Astrocyte (in vitro differentiated cells and primary cell): Measurements from ENCODE around the gene PSEN1. TPM values are rescaled to one million over a fixed set of nuclear protein-coding genes. Genes with fewer than 3 reads are reported as not detected.

Experiments
- DNase-seq: peaks from one replicate; pipeline ENCODE4 v3.0.0-alpha.2; 2010; ENCODE audit warnings: low read depth
- FAIRE-seq: peaks from 2 replicates; lab custom pipeline; 2011; peaks lifted over from hg19 to GRCh38; lab: Jason Lieb, UNC
- H2AFZ ChIP-seq: 2 replicates; pipeline ENCODE4 v1.6.0; 2012; ENCODE audit warnings: low read depth, low read length, inconsistent platforms
- H3K27ac ChIP-seq: 2 replicates; pipeline ENCODE4 v1.5.1; 2011; ENCODE audit warnings: low read depth, low read length, inconsistent platforms
- H3K27me3 ChIP-seq: 2 replicates; pipeline ENCODE4 v1.6.0; 2011; ENCODE audit warnings: low read length, inconsistent platforms; ENCODE audit not compliant: insufficient read depth
- H3K36me3 ChIP-seq: 2 replicates; pipeline ENCODE4 v1.5.1; 2011; ENCODE audit warnings: low read length, inconsistent platforms; ENCODE audit not compliant: insufficient read depth
- H3K4me1 ChIP-seq: 2 replicates; pipeline ENCODE4 v1.5.1; 2011; ENCODE audit warnings: low read length, inconsistent platforms; ENCODE audit not compliant: insufficient read depth
- H3K4me2 ChIP-seq: 2 replicates; pipeline ENCODE4 v1.6.0; 2012; ENCODE audit warnings: low read length, inconsistent platforms
- H3K4me3 ChIP-seq: 2 replicates; pipeline ENCODE4 v1.5.1; 2011; ENCODE audit warnings: low read depth, mild to moderate bottlenecking, low read length, inconsistent platforms; ENCODE audit not compliant: insufficient read depth
- H3K79me2 ChIP-seq: 2 replicates; pipeline ENCODE4 v1.6.0; 2012; ENCODE audit warnings: mild to moderate bottlenecking, low read length, inconsistent platforms; ENCODE audit not compliant: insufficient read depth
- H3K9ac ChIP-seq: 2 replicates; pipeline ENCODE4 v1.6.0; 2012; ENCODE audit warnings: mild to moderate bottlenecking, low read length, inconsistent platforms
- H3K9me3 ChIP-seq: 2 replicates; pipeline ENCODE4 v1.5.1; 2012; ENCODE audit warnings: low read depth, mild to moderate bottlenecking, low read length, inconsistent platforms; ENCODE audit not compliant: insufficient read depth
- H4K20me1 ChIP-seq: 2 replicates; pipeline ENCODE4 v1.6.0; 2012; ENCODE audit warnings: low read length, inconsistent platforms; ENCODE audit not compliant: insufficient read depth
- H3K27ac Mint-ChIP-seq: one replicate; pipeline ENCODE4 v1.8.0; 2021; ENCODE audit warnings: mild to moderate bottlenecking, mixed read lengths; ENCODE audit not compliant: unreplicated experiment
- H3K27me3 Mint-ChIP-seq: one replicate; pipeline ENCODE4 v1.8.0; 2021; ENCODE audit warnings: low read depth, mixed read lengths; ENCODE audit not compliant: unreplicated experiment
- H3K36me3 Mint-ChIP-seq: one replicate; pipeline ENCODE4 v1.8.0; 2021; ENCODE audit warnings: low read depth, mixed read lengths; ENCODE audit not compliant: unreplicated experiment
- H3K4me1 Mint-ChIP-seq: one replicate; pipeline ENCODE4 v1.8.0; 2021; ENCODE audit warnings: low read depth, mixed read lengths; ENCODE audit not compliant: unreplicated experiment
- H3K4me3 Mint-ChIP-seq: one replicate; pipeline ENCODE4 v1.8.0; 2021; ENCODE audit warnings: mild to moderate bottlenecking, moderate library complexity, mixed read lengths; ENCODE audit not compliant: unreplicated experiment
- H3K9me3 Mint-ChIP-seq: one replicate; pipeline ENCODE4 v1.8.0; 2021; ENCODE audit warnings: mild to moderate bottlenecking, mixed read lengths; ENCODE audit not compliant: unreplicated experiment
- CTCF ChIP-seq: IDR thresholded peaks from 2 replicates; pipeline ENCODE4 v1.5.1; 2011; ENCODE audit warnings: low read depth, mild to moderate bottlenecking, inconsistent platforms, low read length, moderate library complexity; ENCODE audit not compliant: insufficient read depth
- EZH2 ChIP-seq: IDR thresholded peaks from 2 replicates; pipeline ENCODE4 v1.6.1; 2012; ENCODE audit warnings: mild to moderate bottlenecking, low read length, inconsistent platforms; ENCODE audit not compliant: insufficient read depth
- total RNA-seq: library from RNA; stranded (reverse); gene quantifications from 2 replicates; pipeline ENCODE4 v1.2.1, GENCODE V29; 2021

The PSEN1 gene
- total RNA-seq, 1 donor from 2014 or later: 89.5 TPM

- Histone ChIP-seq H3K79me2 (no peaks in the 10 kb centered on the region), H3K4me1 (peaks cover 26% of the 10 kb centered on the region), H3K9ac (no peak overlapping the region), H2AFZ (no peak overlapping the region), H3K4me2 (no peak overlapping the region), H4K20me1 (peaks cover 10% of the 10 kb centered on the region), H3K4me3 (no peak overlapping the region), H3K27me3 (peaks cover 33% of the 10 kb centered on the region), H3K9me3 (peaks cover 3% of the 10 kb centered on the region), H3K36me3 (no peaks in the 10 kb centered on the region), H3K27ac (no peak overlapping the region)
- H3K4me3 Mint-ChIP-seq: peak overlapping the region; percentile 66
- peak overlapping the region; percentile 47 for H3K27ac Mint-ChIP-seq
- DNase-seq (no peak), FAIRE-seq (no peak)
- TF ChIP-seq CTCF: no peak
- TF ChIP-seq EZH2: no peak
- H3K27me3 Mint-ChIP-seq: peaks cover 17% of the 10 kb centered on the region
- peaks cover 8% of the 10 kb centered on the region for H3K36me3 Mint-ChIP-seq
- no peaks in the 10 kb centered on the region for H3K9me3 Mint-ChIP-seq
- peaks cover 29% of the 10 kb centered on the region for H3K4me1 Mint-ChIP-seq
Measured at GRCh38 chr14:73241481-73242165, 105.3 kb downstream of the PSEN1 start.

- Mint-ChIP-seq H3K4me3 (no peak overlapping the region), H3K4me1 (peaks cover 32% of the 10 kb centered on the region), H3K27me3 (peaks cover 11% of the 10 kb centered on the region), H3K36me3 (peaks cover 8% of the 10 kb centered on the region), H3K9me3 (no peaks in the 10 kb centered on the region), H3K27ac (no peak overlapping the region)
- FAIRE-seq (no peak), DNase-seq (no peak)
- H3K9ac ChIP-seq: no peak overlapping the region
- no peak overlapping the region for H3K4me3 ChIP-seq
- peaks cover 27% of the 10 kb centered on the region for H3K27me3 ChIP-seq
- TF ChIP-seq CTCF (no peak), EZH2 (no peak)
- peaks cover 6% of the 10 kb centered on the region for H4K20me1 ChIP-seq
- H3K4me2 ChIP-seq: no peak overlapping the region
- H3K36me3 ChIP-seq: no peaks in the 10 kb centered on the region
- H2AFZ ChIP-seq: no peak overlapping the region
- no peaks in the 10 kb centered on the region for H3K79me2 ChIP-seq
- peaks cover 3% of the 10 kb centered on the region for H3K9me3 ChIP-seq
- no peak overlapping the region for H3K27ac ChIP-seq
- H3K4me1 ChIP-seq: peaks cover 26% of the 10 kb centered on the region
Measured at GRCh38 chr14:73242357-73242901, 106.1 kb downstream of the PSEN1 start.

- Histone ChIP-seq H3K27ac (no peak overlapping the region), H3K4me2 (no peak overlapping the region), H3K4me1 (peaks cover 21% of the 10 kb centered on the region), H3K79me2 (no peaks in the 10 kb centered on the region), H2AFZ (no peak overlapping the region), H3K27me3 (peaks cover 27% of the 10 kb centered on the region), H3K9ac (no peak overlapping the region), H3K4me3 (no peak overlapping the region), H3K36me3 (no peaks in the 10 kb centered on the region), H3K9me3 (peaks cover 3% of the 10 kb centered on the region), H4K20me1 (peaks cover 6% of the 10 kb centered on the region)
- no peak for FAIRE-seq
- Mint-ChIP-seq H3K27ac (no peak overlapping the region), H3K4me3 (no peak overlapping the region), H3K4me1 (peaks cover 32% of the 10 kb centered on the region), H3K9me3 (no peaks in the 10 kb centered on the region), H3K36me3 (peaks cover 8% of the 10 kb centered on the region), H3K27me3 (peaks cover 11% of the 10 kb centered on the region)
- TF ChIP-seq EZH2: no peak
- no peak for DNase-seq
Measured at GRCh38 chr14:73243341-73243740, 107.0 kb downstream of the PSEN1 start.
